SK-N-SH treated with all-trans-retinoic acid at 6 μM for 48 hours (cell line): Measurements from ENCODE around the gene TAAR2.

ENCODE experiments used
- ATAC-seq: fragments of 200-7000 bp; cut with Tn5 transposase; 3 replicates; pipeline ENCODE4 v1.9.1; 2020; ENCODE audit warnings: mild to moderate bottlenecking, moderate library complexity
- ARNTL ChIP-seq: fragments of 450-650 bp; formaldehyde crosslinking; IDR thresholded peaks from 2 replicates; pipeline ENCODE4 v1.5.0; 2020; ENCODE audit warnings: low read depth, mild to moderate bottlenecking, moderate library complexity, borderline replicate concordance
- BACH2 ChIP-seq: fragments of 250-450 bp; sonication (Bioruptor Pico); IDR thresholded peaks from 2 replicates; pipeline ENCODE4 v1.9.0; 2021; ENCODE audit warnings: mild to moderate bottlenecking, borderline replicate concordance
- CSDC2 ChIP-seq: fragments of 250-450 bp; sonication (Bioruptor Pico); IDR thresholded peaks from 2 replicates; pipeline ENCODE4 v1.5.0; 2020; ENCODE audit warnings: mild to moderate bottlenecking, moderate library complexity
- ESRRG ChIP-seq: fragments of 250-450 bp; sonication (Bioruptor Pico); IDR thresholded peaks from 2 replicates; pipeline ENCODE4 v1.6.1; 2021; ENCODE audit warnings: mild to moderate bottlenecking
- OSR1 ChIP-seq: fragments of 250-450 bp; sonication (Bioruptor Pico); IDR thresholded peaks from 2 replicates; pipeline ENCODE4 v1.8.0; 2022; ENCODE audit warnings: moderate library complexity, mild to moderate bottlenecking, inconsistent platforms
- PPARA ChIP-seq: fragments of 250-450 bp; sonication (Bioruptor Pico); IDR thresholded peaks from 2 replicates; pipeline ENCODE4 v1.5.0; 2020; ENCODE audit warnings: mild to moderate bottlenecking, borderline replicate concordance
- RARB ChIP-seq: fragments of 250-450 bp; sonication (Bioruptor Pico); IDR thresholded peaks from 2 replicates; pipeline ENCODE4 v1.8.0; 2021; ENCODE audit warnings: mild to moderate bottlenecking, moderate library complexity
- TCF4 ChIP-seq: fragments of 250-450 bp; sonication (Bioruptor Pico); IDR thresholded peaks from 2 replicates; pipeline ENCODE4 v1.8.0; 2021; ENCODE audit warnings: mild to moderate bottlenecking, moderate library complexity, borderline replicate concordance
- TOX ChIP-seq: fragments of 250-450 bp; sonication (Bioruptor Pico); IDR thresholded peaks from 2 replicates; pipeline ENCODE4 v1.8.0; 2021; ENCODE audit warnings: mild to moderate bottlenecking, moderate library complexity, borderline replicate concordance
- ZC3H10 ChIP-seq: fragments of 250-450 bp; sonication (Bioruptor Pico); IDR thresholded peaks from 2 replicates; pipeline ENCODE4 v1.5.1; 2021; ENCODE audit warnings: mild to moderate bottlenecking, moderate library complexity
- ZFP3 ChIP-seq: fragments of 250-450 bp; sonication (Bioruptor Pico); IDR thresholded peaks from 2 replicates; pipeline ENCODE4 v1.5.0; 2020; ENCODE audit warnings: mild to moderate bottlenecking, moderate library complexity
- ZFP30 ChIP-seq: fragments of 450-650 bp; formaldehyde crosslinking; IDR thresholded peaks from 2 replicates; pipeline ENCODE4 v1.5.0; 2022; ENCODE audit warnings: mild to moderate bottlenecking, moderate library complexity
- ZNF565 ChIP-seq: fragments of 450-650 bp; formaldehyde crosslinking; conservative IDR thresholded peaks from 2 replicates; pipeline ENCODE4 v1.5.0; 2020; ENCODE audit warnings: low read depth, mild to moderate bottlenecking, moderate library complexity
- ZNF70 ChIP-seq: fragments of 450-650 bp; formaldehyde crosslinking; IDR thresholded peaks from 2 replicates; pipeline ENCODE4 v1.5.0; 2020; ENCODE audit warnings: mild to moderate bottlenecking, moderate library complexity
- ZNF8 ChIP-seq: fragments of 450-650 bp; formaldehyde crosslinking; IDR thresholded peaks from 2 replicates; pipeline ENCODE4 v1.5.0; 2020; ENCODE audit warnings: mild to moderate bottlenecking, moderate library complexity
- TF ChIP-seq, protein P1 (sequence below): fragments of 250-450 bp; sonication (Bioruptor Pico); IDR thresholded peaks from 2 replicates; pipeline ENCODE4 v1.5.1; 2020; ENCODE audit warnings: low read depth, mild to moderate bottlenecking, moderate library complexity
- TF ChIP-seq, protein P2 (sequence below): fragments of 250-450 bp; sonication (Bioruptor Pico); IDR thresholded peaks from 2 replicates; pipeline ENCODE4 v1.5.0; 2020; ENCODE audit warnings: mild to moderate bottlenecking, moderate library complexity
- TF ChIP-seq, protein P3 (sequence below): fragments of 250-450 bp; sonication (Bioruptor Pico); IDR thresholded peaks from 2 replicates; pipeline ENCODE4 v1.5.1; 2021; ENCODE audit warnings: mild to moderate bottlenecking, moderate library complexity
- TF ChIP-seq, protein P4 (sequence below): fragments of 250-450 bp; sonication (Bioruptor Pico); IDR thresholded peaks from 2 replicates; pipeline ENCODE4 v1.8.0; 2020; ENCODE audit warnings: mild to moderate bottlenecking, moderate library complexity, borderline replicate concordance

TAAR2 gene

DNA sequence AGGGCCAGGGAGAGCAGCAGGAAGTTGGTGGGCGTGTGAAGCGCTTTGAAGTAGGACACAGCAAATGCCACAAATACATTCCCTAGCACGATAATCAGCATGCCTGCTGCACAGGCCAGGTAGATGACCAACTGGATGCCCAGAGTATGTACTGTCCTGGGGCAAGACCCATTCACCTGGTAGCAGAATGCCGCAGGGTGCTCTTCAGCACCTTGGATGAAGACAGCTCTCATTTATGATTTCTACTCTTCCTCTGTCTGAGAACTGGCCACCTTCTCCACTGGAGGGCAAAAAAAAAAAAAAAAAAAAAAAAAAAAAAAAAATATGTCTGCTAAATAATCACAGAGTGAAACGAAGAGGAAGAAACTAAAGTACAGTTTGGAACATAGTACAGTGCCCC lies 34.6 kb downstream of the TAAR2 start, which contains the start of gene TAAR5 (continued):
- no peak for TF ChIP-seq ZFP30 (CRISPR knock-in tag)
- TF ChIP-seq, protein P1, sequence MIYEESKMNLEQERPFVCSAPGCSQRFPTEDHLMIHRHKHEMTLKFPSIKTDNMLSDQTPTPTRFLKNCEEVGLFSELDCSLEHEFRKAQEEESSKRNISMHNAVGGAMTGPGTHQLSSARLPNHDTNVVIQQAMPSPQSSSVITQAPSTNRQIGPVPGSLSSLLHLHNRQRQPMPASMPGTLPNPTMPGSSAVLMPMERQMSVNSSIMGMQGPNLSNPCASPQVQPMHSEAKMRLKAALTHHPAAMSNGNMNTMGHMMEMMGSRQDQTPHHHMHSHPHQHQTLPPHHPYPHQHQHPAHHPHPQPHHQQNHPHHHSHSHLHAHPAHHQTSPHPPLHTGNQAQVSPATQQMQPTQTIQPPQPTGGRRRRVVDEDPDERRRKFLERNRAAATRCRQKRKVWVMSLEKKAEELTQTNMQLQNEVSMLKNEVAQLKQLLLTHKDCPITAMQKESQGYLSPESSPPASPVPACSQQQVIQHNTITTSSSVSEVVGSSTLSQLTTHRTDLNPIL (CRISPR knock-in tag): no peak
- no peak for TF ChIP-seq TOX (CRISPR knock-in tag)
- TF ChIP-seq ZNF70 (CRISPR knock-in tag): no peak
- TF ChIP-seq BACH2 (CRISPR knock-in tag): no peak
- TF ChIP-seq, protein P2, sequence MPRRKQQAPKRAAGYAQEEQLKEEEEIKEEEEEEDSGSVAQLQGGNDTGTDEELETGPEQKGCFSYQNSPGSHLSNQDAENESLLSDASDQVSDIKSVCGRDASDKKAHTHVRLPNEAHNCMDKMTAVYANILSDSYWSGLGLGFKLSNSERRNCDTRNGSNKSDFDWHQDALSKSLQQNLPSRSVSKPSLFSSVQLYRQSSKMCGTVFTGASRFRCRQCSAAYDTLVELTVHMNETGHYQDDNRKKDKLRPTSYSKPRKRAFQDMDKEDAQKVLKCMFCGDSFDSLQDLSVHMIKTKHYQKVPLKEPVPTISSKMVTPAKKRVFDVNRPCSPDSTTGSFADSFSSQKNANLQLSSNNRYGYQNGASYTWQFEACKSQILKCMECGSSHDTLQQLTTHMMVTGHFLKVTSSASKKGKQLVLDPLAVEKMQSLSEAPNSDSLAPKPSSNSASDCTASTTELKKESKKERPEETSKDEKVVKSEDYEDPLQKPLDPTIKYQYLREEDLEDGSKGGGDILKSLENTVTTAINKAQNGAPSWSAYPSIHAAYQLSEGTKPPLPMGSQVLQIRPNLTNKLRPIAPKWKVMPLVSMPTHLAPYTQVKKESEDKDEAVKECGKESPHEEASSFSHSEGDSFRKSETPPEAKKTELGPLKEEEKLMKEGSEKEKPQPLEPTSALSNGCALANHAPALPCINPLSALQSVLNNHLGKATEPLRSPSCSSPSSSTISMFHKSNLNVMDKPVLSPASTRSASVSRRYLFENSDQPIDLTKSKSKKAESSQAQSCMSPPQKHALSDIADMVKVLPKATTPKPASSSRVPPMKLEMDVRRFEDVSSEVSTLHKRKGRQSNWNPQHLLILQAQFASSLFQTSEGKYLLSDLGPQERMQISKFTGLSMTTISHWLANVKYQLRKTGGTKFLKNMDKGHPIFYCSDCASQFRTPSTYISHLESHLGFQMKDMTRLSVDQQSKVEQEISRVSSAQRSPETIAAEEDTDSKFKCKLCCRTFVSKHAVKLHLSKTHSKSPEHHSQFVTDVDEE (CRISPR knock-in tag): no peak
- TF ChIP-seq, all 23 proteins: peak for 0

DNA sequence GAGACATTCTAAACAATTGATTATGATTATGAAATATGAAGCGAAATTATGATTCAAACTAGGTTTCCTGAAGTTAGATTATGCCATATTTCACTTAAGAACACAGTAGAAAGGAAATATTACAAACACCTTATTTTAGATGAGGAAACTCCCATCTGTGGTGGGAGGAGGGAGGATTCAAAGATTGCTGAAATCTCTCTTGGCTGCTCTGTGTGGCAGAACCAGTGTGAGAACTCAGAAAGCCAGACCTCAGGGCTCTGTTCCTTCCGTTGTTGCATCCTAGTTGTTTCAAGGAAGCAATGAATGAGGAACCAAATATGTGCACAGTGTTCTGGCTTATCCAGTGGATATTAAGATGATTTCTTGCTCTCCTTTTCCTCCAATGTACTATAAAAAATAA lies 36.7 kb downstream of the TAAR2 start:
- no peak for ATAC-seq
- TF ChIP-seq ZNF8 (CRISPR knock-in tag): no peak
- no peak for TF ChIP-seq TCF4 (CRISPR knock-in tag)

DNA sequence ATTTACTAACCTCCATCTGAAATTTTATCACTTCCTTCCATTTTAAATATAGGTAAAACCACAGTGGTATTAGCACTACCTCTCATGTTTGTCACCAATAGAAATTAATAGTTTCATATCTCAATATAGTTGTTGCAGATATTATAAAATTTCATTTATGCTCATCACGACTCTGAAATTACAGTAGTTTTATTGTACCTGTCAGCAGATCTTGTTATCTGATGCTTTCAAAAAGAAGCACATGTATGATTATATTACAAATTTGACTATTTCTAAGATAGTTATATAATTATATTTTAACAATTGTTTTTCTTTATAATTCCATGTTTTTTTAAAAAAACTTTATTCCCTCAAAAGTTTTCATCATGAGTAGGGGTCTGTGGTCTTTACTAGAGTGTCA lies 39.4 kb downstream of the TAAR2 start:
- no peak for ATAC-seq
- TF ChIP-seq ZFP30 (CRISPR knock-in tag) (no peak), ZNF8 (CRISPR knock-in tag) (no peak), ZFP3 (CRISPR knock-in tag) (no peak), RARB (CRISPR knock-in tag) (no peak), TCF4 (CRISPR knock-in tag) (no peak), ZC3H10 (CRISPR knock-in tag) (no peak), ESRRG (CRISPR knock-in tag) (no peak), ZNF565 (no peak), ZNF70 (CRISPR knock-in tag) (no peak), CSDC2 (CRISPR knock-in tag) (no peak), TOX (CRISPR knock-in tag) (no peak), ARNTL (CRISPR knock-in tag) (no peak)
- TF ChIP-seq, protein P3, sequence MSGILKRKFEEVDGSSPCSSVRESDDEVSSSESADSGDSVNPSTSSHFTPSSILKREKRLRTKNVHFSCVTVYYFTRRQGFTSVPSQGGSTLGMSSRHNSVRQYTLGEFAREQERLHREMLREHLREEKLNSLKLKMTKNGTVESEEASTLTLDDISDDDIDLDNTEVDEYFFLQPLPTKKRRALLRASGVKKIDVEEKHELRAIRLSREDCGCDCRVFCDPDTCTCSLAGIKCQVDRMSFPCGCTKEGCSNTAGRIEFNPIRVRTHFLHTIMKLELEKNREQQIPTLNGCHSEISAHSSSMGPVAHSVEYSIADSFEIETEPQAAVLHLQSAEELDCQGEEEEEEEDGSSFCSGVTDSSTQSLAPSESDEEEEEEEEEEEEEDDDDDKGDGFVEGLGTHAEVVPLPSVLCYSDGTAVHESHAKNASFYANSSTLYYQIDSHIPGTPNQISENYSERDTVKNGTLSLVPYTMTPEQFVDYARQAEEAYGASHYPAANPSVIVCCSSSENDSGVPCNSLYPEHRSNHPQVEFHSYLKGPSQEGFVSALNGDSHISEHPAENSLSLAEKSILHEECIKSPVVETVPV (CRISPR knock-in tag): no peak
- TF ChIP-seq, protein P2 (CRISPR knock-in tag): no peak

DNA sequence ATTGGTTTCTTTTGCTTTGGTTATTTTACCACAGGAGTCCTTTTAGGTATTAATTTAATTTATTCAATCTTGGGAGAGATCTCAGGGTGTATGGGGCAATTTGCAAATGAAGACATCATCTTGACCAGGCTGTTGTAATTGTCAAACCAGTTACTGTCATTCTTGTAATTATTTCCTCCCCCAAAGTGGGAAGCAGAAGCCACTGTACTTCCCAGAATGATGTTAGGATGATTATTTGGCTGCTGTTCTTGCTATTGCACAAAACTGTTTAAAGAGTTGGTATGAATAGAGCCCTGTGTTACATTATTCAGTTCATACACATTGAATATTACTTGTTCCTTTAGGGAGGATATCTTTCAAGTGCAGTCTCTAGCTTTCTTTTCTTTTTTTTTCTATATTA lies 52.3 kb downstream of the TAAR2 start:
- TF ChIP-seq, protein P4, sequence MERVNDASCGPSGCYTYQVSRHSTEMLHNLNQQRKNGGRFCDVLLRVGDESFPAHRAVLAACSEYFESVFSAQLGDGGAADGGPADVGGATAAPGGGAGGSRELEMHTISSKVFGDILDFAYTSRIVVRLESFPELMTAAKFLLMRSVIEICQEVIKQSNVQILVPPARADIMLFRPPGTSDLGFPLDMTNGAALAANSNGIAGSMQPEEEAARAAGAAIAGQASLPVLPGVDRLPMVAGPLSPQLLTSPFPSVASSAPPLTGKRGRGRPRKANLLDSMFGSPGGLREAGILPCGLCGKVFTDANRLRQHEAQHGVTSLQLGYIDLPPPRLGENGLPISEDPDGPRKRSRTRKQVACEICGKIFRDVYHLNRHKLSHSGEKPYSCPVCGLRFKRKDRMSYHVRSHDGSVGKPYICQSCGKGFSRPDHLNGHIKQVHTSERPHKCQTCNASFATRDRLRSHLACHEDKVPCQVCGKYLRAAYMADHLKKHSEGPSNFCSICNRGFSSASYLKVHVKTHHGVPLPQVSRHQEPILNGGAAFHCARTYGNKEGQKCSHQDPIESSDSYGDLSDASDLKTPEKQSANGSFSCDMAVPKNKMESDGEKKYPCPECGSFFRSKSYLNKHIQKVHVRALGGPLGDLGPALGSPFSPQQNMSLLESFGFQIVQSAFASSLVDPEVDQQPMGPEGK: no peak
- TF ChIP-seq ZFP3 (CRISPR knock-in tag): no peak
- TF ChIP-seq, protein P3 (CRISPR knock-in tag): no peak
- TF ChIP-seq OSR1 (CRISPR knock-in tag): no peak
- TF ChIP-seq ZNF8 (CRISPR knock-in tag): no peak
- TF ChIP-seq ESRRG (CRISPR knock-in tag): no peak
- no peak for TF ChIP-seq PPARA (CRISPR knock-in tag)
- no peak for TF ChIP-seq ZNF70 (CRISPR knock-in tag)
- no peak for TF ChIP-seq BACH2 (CRISPR knock-in tag)
- TF ChIP-seq TCF4 (CRISPR knock-in tag): no peak
- no peak for ATAC-seq
